DMS153 treated with DMSO at 0.1 percent for 48 hours (cell line): ENCODE measurements around the gene IFI44L.

Experiments
- DNase-seq: peaks from one replicate; lab custom pipeline; 2025; ENCODE audit not compliant: unreplicated experiment; lab: John Stamatoyannopoulos, UW

Gene IFI44L

DNA sequence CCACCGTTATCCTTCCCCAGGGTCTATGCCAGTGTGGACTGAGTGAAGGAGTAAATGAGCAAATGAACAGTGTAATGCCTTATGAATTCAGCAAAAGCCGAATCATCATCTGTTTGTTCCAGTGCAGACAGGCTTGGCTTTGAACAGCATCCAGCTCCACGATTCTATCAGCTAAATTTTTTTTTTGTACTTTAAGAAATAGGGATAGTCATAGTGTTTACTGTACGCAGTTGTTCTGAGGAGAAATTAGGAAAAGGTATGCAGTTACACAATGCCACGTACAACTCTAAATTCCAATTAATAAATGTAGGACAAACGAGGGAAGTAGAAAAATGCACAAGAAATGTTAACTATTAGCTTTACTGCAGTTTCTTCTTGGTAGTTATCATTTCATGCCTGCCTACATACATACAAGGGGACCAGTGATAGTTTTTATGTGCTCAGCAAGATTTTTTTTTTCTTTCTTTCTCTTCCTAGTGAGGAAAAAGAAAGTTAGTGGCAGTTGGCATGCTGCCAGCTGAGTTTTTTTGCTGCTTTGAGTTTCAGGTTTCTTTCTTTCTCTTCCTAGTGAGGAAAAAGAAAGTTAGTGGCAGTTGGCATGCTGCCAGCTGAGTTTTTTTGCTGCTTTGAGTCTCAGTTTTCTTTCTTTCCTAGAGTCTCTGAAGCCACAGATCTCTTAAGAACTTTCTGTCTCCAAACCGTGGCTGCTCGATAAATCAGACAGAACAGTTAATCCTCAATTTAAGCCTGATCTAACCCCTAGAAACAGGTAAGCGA lies at the start of gene IFI44L:
Gene IFI44L, plus strand, starts transcription at position 646 of the 777 bp plus-strand sequence. CDS start 7,468 bp downstream, outside the sequence.
- no peak for DNase-seq

DNA sequence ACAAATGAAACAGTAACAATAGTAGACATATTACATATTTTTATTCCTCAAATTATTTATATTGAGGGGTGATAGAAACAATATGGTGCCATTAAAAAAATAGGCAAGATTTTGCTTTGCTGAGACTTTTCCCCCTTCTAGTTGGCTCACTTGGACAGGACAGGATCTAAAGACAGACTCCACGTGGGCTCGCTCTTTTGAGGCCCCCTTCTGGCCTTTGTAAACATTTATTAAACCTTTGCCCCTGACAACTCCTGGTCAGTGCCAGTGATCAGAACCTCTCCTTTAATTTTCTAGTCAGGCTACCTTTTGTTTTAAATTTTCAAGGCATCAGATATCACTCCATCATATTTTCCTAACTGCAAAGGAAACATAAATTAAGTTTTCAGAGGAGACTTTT lies 49.7 kb upstream of the IFI44L start:
- DNase-seq = no peak

DNA sequence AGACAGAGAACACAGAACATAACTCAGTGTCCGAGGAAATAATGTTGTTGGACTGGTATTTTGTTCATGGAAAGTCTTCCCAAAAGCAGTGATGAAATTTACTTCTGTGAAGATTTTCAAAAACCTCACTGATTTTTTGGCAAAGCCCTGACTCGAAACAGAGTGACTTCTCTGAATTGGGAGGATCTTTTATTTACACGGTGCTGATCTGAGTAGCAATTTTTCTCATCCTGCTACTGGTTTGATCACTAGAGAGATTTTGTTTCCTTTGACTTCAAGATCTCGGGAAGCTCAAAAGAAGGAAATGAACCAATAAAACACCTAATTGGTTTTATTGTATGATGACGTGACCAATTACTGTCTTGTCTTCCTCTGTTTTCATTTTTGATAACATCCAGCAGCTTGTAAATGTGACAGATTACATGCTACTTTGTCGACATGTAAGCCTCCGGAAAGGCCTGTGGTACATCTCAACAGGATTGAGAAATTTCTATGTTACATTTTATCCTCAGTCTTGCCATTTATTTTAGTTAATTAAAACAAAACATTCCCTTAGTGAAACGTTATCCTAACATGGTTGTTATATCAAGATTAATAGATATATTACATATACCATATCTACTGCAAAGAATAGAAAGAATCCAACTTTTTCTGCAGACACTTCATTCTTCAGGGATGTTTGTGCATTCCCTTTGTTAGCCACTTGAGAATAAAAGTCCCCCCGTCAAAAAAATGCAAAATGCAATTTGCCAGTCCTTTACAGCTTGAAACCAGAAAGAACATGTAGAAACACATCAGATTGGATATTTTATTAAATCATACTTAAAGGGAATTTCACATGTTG lies 42.8 kb upstream of the IFI44L start:
- DNase-seq = no peak

DNA sequence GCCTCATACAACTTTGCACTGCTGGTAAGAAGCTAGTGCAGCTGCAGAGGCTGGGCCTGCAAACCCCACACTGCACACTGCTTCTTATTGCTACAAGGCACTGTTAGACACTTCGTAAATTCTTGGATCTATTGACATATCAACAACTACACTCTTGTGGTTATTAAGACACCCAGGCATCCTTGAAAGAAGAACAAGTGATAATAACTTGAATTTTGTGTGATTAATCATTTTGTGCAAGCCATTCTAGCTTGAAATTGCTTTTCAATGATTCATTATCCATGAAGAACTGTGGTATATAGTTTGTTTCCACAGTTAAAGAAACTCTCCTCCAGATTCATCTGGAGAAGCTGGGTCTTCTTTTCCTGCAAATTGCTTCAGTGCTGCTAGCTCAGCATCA lies 33.7 kb upstream of the IFI44L start:
- DNase-seq = no peak

DNA sequence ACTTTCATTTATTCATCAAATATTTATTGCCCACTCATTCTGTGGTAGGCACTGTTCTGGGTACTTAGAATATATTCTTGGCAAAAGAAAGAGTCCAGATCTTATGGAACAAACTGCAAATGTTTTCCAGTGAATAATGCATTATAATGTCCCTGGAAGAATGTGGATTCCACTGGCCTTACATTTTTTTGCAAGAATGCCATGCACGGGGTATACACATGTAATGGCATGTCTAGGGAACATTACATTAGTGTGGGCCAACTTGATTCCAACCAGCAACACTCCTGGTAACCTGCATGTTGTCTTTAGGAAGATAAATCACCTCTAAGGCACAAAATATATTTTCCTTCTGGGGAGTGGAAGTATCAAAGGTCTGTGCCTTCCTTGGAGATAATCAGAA lies 33.0 kb upstream of the IFI44L start:
- DNase-seq = no peak

DNA sequence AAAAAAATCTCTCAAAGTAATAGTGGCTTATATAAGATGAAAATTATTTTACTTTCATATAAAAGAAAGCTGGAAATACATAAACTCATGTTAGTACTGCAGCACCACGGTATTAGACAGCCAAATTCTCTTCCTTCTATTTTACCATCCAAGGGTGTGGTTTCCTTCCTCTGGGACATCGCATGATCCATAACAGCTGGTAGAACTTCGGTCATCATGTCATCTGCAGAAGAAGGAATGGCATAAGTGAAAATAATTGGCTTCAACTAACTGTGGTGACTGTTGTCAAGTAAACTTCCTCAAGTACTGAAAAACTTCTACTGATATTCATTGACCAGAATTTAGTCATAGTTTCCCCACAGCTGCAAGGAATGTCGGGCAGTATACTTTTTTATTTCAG lies 28.3 kb upstream of the IFI44L start:
- no peak for DNase-seq

DNA sequence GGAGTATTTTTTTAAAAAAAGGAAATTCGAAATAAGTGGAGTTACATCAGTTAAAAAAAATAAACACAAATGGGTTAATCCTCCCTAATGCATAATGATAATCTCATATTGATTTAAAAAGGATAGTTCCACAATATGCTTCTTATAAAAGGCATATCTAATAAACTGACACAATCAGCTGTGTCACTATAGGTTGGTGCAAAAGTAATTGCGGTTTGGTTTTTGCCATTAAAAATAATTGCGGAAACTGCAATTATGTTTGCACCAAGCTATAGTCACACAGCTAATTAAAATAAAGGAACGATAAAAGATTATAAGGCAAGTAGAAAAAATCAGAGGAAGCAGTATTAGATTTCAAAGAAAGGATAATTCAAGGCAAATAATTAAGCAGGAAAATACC lies 21.0 kb upstream of the IFI44L start:
- DNase-seq = no peak

DNA sequence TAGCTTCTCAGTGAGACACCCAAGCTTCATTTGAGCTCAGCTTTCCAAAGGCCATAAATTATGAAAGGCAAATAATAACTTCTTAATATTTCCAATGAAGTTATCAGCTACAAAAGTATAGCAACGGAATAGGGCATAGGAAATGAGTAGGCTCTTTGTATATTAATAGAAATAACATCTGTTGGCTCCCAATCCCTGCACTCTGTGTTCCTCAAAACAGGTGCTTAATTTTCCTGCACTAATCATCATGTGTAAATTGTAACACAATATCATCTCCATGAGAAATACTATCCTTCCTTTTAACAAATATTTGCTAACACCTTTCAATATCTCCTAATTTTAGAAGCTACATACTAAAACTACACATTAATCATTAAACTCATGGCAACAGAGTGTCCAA lies 19.2 kb upstream of the IFI44L start:
- no peak for DNase-seq

DNA sequence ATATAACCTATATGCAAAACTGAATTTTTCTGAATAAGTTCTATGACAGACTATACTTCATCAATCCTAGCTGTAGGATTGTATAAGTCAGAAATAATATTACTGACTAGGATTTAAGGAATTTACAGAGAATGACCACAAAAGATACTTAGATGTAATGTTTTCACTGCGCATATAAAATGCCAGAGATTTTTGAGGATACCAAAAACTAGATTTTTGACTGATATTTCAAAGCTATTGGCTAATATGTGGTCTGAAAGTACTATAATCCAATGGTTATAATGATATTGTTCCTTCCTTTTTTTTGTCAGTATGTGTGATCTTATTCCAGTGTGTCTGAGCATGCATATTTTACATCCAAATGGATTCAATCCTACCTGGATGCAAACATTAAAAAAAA lies 17.0 kb upstream of the IFI44L start:
- no peak for DNase-seq

DNA sequence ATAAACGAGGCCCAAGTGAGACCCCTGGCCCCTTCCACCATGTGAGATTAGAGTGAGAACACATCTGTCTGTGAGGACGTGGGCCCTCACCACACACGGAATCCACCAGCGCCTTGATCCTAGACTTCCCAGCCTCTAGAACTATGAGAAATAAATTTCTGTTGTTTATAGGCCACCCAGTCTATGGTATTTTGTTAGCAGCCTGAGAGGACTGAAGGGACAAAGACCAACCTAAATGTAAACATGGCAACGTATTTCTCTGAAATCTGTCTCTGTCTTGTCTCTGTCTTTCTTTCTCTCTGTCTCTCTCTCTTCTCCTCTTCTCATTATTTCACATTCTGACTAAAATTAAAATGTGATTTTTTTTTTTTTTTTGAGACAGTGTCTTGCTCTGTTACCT lies 15.6 kb upstream of the IFI44L start:
- DNase-seq = no peak

DNA sequence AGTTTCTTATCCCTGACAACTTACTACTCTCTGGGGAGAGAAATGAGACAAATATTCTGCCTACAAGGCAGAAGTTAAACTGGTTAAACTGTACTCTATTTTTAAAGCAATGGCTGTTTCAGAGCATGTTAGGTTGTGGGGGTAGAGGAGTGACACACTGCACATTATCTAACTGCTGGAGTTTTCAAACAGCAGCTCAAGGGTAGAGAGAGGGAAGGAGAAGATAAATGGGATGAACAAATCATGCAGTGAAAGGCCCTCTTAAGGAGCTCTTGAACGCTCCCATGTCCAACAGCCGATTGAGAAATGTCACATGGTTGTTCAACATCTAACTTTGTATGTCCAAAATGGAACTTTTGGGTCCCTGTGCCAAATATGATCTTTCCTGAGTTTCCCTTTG lies 14.0 kb upstream of the IFI44L start:
- no peak for DNase-seq

DNA sequence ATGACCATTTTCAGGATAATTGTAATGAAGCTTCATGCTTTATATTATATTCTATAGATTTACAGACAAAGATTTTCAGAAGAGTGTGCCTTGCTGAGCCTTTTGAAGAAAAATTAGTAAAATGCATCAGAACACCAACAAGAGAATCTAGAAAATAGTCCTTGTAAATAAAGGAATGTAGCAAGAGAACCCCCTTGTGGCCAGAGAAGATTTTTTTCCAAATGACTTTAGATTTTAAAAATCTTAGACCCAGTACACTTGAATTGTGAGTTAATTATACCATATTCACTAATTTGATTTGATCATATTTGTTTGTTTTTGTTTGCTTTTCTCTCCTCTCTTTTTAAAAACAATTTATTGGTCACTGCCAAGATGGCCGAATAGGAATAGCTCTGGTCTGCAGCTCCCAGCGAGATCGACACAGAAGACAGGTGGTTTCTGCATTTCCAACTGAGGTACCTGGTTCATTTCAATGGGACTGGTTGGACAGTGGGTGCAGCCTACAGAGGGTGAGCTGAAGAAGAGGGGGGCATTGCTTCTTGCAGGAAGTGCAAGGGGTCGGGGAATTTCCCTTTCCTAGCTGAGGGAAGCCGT lies 12.8 kb upstream of the IFI44L start:
- DNase-seq = no peak

DNA sequence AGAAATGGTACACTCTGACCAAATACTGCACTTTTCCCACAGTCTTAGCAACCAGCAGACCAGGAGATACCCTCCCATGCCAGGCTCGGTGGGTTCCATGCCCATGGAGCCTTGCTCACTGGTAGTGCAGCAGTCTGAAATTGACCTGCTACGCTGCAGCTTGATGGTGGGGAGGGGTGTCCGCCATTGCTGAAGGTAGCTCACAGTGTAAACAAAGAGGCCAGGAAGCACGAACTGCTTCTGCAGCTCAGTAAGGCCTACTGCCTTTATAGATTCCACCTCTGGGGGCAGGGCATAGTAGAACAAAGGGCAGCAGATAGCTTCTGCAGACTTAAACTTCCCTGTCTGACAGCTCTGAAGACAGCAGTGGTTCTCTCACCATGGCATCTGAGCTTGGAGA lies 12.3 kb upstream of the IFI44L start:
- DNase-seq = no peak

DNA sequence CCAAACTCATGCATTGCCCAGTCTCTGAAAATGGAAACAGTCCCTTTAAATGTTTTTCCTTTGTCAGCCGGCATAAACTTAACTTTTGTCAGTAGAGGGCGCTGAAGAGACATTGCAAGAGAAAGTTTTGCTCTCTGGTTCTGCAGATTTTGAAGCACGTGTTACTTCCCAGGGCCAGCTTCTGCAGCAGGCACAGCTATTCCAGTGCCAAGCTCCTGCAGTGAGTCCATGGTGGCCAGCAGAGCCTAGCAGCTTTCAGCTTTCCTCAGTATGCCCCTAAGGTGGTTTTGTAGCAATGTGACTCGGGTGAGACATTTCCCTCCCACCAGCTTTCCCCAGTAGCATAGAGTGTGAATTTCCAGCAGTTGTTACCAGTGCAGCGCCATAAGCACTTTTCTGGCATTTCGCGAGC lies 2.6 kb upstream of the IFI44L start:
- DNase-seq = peak; percentile 67

DNA sequence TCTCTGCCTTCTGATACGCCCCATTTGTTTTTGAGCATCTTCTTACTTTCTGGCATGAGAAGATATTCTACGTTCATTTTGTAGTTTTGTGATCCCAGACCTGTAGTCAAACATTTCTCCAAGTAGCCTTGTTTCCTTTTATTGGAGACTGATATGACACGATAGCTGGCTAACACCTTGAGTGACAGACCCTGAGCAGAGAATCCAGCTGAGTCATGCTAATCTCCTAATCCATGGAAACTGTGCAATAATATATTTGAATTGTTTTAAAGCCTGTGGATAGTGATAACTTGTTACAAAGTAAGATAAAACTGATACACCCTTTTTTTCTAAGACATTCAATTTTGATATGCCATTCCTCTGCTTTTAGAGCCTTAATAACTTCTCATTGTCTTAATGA lies 1.2 kb upstream of the IFI44L start:
- no peak for DNase-seq

DNA sequence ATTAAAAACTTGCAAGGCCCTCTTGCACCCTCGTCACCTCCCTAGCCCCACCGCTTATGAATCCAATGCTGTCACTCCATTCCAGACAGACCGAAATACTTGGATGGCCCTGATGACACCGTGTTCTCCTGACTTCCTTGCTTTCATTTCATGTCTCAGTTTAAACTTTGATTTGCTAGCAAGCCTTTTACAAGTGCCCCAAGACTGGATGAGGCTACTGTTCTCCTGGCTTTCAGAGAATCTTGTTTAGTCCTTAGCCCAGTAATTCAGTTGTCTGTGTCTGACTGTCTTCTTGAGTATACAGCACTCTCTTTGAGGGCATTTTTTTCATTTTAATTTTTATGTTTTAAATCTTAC lies 824 bp upstream of the IFI44L start:
- DNase-seq = no peak

DNA sequence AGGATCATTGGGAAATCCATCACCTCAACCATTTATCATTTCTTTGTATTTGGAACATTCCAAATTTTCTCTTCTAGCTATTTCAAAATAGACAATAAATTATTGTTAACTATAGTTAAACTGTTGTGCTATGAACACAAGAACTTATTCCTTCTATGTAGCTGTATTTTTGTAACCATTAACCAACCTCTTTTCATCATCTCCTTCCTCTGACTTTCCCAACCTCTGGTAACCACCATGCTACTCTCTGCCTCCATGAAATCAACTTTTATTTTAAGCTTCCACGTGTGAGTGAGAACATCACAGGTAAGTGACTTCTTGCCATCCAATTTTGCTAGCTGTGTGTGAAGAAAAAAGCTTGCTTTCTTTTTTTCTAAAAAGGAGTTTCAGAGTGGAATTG lies 418 bp downstream of the IFI44L start:
- no peak for DNase-seq

DNA sequence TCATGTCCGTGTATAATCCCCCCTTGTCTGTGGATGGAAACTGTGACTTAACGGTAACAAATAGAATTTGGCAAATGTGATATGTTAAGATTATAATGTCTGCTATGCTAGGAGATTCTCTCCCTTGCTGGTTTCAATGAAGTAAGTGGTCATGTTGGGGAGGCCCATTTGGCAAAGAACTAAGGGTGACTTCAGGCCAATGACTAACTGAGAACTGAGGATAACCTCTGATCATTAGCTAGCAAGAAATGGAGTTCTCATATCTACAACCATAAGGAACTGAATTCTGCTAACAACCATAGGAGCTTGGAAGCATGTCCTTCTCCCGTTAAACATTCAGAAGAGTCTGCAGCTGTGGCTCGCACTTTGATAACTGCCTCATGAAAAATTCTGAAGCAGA lies 2.3 kb downstream of the IFI44L start:
- DNase-seq = no peak

DNA sequence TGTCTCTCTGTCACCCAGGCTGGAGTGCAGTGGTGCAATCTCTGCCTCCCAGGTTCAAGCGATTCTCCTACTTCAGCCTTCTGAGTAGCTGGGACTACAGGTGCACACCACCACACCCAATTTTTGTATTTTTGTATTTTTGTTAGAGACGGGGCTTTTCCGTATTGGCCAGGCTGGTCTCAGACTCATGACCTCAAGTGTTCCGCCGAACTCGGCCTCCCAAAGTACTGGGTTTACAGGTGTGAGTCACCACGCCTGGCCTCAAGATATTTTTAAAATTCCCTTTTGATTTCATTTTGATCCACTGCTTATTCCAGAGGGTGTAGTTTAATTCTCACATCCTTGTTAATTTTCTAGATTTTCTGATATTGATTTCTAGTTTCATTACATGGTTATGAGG lies 3.8 kb downstream of the IFI44L start:
- no peak for DNase-seq

DNA sequence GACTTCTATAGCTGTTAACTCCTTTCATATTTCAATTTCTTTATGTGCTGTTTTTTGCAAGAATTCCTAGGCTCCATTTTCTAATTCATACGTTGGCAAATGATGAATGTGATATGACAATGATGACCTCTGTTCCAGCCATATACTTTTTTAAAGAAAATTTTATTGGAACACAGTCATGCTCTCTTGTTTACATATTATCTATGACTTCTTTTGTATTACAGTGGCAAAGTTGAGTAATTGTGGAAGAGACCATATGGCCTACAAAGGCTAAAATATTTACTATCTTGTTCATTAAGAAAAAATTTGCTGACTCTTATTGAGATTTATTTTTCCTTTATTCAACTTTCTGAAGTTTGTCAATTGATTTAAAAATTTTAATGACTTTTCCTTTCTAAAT lies 7.1 kb downstream of the IFI44L start:
- no peak for DNase-seq

DNA sequence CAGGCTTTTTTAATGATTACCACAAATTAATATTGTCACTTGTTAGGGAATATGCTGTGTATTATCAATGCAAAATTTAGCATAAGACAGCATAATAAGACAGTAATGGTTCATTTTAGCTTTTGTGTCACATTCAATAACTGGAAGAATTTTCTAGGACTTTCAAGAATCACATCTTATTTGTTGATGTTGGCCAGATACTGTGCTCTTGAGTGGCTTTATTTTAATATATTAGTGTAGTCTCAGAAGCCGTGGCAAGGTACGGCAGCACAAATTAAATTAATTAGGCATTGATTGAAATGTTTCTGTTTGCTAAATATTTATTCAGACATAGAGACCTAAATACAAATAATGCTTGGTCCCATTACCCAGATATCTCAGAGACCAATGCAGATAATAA lies 10.4 kb downstream of the IFI44L start:
- DNase-seq = no peak

DNA sequence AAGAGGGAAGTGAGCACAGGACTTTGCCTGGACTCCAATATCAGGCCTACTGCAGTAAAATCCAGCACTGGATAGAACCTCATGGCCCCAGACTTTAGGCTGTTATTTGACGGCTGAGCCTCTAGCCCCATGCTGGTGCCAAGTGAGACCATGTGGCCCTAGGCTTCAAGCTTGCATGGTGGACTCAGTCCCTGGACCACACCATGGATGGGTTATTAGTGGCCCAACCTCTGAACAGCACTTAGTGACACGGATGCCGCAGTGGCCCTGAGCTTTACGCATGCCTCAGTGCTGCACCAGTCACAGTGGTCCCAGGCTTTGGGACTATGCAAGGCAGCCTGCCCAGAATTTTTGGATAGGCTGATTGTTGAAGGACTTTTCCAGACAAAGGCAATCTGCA lies 13.0 kb downstream of the IFI44L start:
- DNase-seq = no peak
